Measurements from ENCODE around the gene ICE2. TPM values are rescaled to one million over a fixed set of nuclear protein-coding genes. Genes with fewer than 3 reads are reported as not detected.

Gene ICE2
- total RNA-seq, 1 experiment from 2014 or later = 76.7 TPM

- intact Hi-C loops (cut with micrococcal nuclease; ENCODE audit: unreplicated experiment) = no loop called here
Measured at GRCh38 chr15:60458721-60459120, 20.2 kb downstream of the ICE2 start.

GRCh38 chr15:60457985-60458384 is 21.0 kb downstream of the ICE2 start:
- CTCF ChIA-PET = no interaction called here
- no TSS peak for BruUV-seq (replicated peaks)
- H3K27ac Mint-ChIP-seq (ENCODE audit: unreplicated experiment) = no peak overlapping the region

More at GRCh38 chr15:60458721-60459120, 20.2 kb downstream of the ICE2 start:
- no TSS peak for BruUV-seq (replicated peaks)
- no peak for TF ChIP-seq CTCF (IDR thresholded peaks at IDR 0.05; ENCODE audit: unreplicated experiment)
- CTCF ChIA-PET = no interaction called here
- no peaks in the 10 kb centered on the region for H3K9me3 Mint-ChIP-seq (ENCODE audit: low read depth, unreplicated experiment)
- no peaks in the 10 kb centered on the region for H3K4me1 Mint-ChIP-seq (ENCODE audit: low read depth, unreplicated experiment)
- no peak overlapping the region for H3K27ac Mint-ChIP-seq (ENCODE audit: unreplicated experiment)
- no peaks in the 10 kb centered on the region for H3K27me3 Mint-ChIP-seq (ENCODE audit: unreplicated experiment)
- peaks cover 13% of the 10 kb centered on the region for H3K36me3 Mint-ChIP-seq (ENCODE audit: insufficient read depth, unreplicated experiment)
- DNase-seq = no peak
- no peak overlapping the region for H3K4me3 Mint-ChIP-seq (ENCODE audit: low read depth, unreplicated experiment)

GRCh38 chr15:60454824-60455223 is 24.1 kb downstream of the ICE2 start:
- H3K27me3 Mint-ChIP-seq (ENCODE audit: unreplicated experiment) = no peaks in the 10 kb centered on the region
- intact Hi-C loops (cut with micrococcal nuclease; ENCODE audit: unreplicated experiment) = no loop called here
- no TSS peak for BruUV-seq (replicated peaks)
- no peak for TF ChIP-seq CTCF (IDR thresholded peaks at IDR 0.05; ENCODE audit: unreplicated experiment)
- no peak overlapping the region for H3K4me3 Mint-ChIP-seq (ENCODE audit: low read depth, unreplicated experiment)
- peaks cover 4% of the 10 kb centered on the region for H3K36me3 Mint-ChIP-seq (ENCODE audit: insufficient read depth, unreplicated experiment)
- no peak overlapping the region for H3K27ac Mint-ChIP-seq (ENCODE audit: unreplicated experiment)
- no peak for DNase-seq
- CTCF ChIA-PET = no interaction called here
- no peaks in the 10 kb centered on the region for H3K4me1 Mint-ChIP-seq (ENCODE audit: low read depth, unreplicated experiment)
- no peaks in the 10 kb centered on the region for H3K9me3 Mint-ChIP-seq (ENCODE audit: low read depth, unreplicated experiment)

More at GRCh38 chr15:60457985-60458384, 21.0 kb downstream of the ICE2 start:
- intact Hi-C loops (cut with micrococcal nuclease; ENCODE audit: unreplicated experiment) = no loop called here
- peaks cover 7% of the 10 kb centered on the region for H3K36me3 Mint-ChIP-seq (ENCODE audit: insufficient read depth, unreplicated experiment)
- no peaks in the 10 kb centered on the region for H3K4me1 Mint-ChIP-seq (ENCODE audit: low read depth, unreplicated experiment)
- H3K4me3 Mint-ChIP-seq (ENCODE audit: low read depth, unreplicated experiment) = no peak overlapping the region
- no peak for TF ChIP-seq CTCF (IDR thresholded peaks at IDR 0.05; ENCODE audit: unreplicated experiment)
- no peaks in the 10 kb centered on the region for H3K27me3 Mint-ChIP-seq (ENCODE audit: unreplicated experiment)
- no peaks in the 10 kb centered on the region for H3K9me3 Mint-ChIP-seq (ENCODE audit: low read depth, unreplicated experiment)
- no peak for DNase-seq

- H3K27ac Mint-ChIP-seq (ENCODE audit: unreplicated experiment) = no peak overlapping the region
- no peaks in the 10 kb centered on the region for H3K27me3 Mint-ChIP-seq (ENCODE audit: unreplicated experiment)
- BruUV-seq (replicated peaks) = no TSS peak
- DNase-seq = no peak
- peaks cover 9% of the 10 kb centered on the region for H3K36me3 Mint-ChIP-seq (ENCODE audit: insufficient read depth, unreplicated experiment)
- H3K9me3 Mint-ChIP-seq (ENCODE audit: low read depth, unreplicated experiment) = no peaks in the 10 kb centered on the region
- CTCF ChIA-PET = no interaction called here
- no peaks in the 10 kb centered on the region for H3K4me1 Mint-ChIP-seq (ENCODE audit: low read depth, unreplicated experiment)
- intact Hi-C loops (cut with micrococcal nuclease; ENCODE audit: unreplicated experiment) = no loop called here
- no peak overlapping the region for H3K4me3 Mint-ChIP-seq (ENCODE audit: low read depth, unreplicated experiment)
- TF ChIP-seq CTCF (IDR thresholded peaks at IDR 0.05; ENCODE audit: unreplicated experiment) = no peak
Measured at GRCh38 chr15:60448668-60449360, 30.1 kb downstream of the ICE2 start.

All from Calu3 (cell line).